DMS 273 treated with DMSO at 0.1 percent for 48 hours (cell line): ENCODE measurements around the gene CXCR1.
"Not testable (repeated sequence)": the region's sequence is repeated elsewhere in the genome, so short reads cannot be mapped to it uniquely, and the experiment has no call there.

ENCODE experiments used
- DNase-seq: peaks from one replicate; lab custom pipeline; 2025; lab: John Stamatoyannopoulos, UW

CXCR1 gene

GRCh38 chr2:218161644-218162043 is 5.1 kb downstream of the CXCR1 start:
- no peak for DNase-seq

DNA sequence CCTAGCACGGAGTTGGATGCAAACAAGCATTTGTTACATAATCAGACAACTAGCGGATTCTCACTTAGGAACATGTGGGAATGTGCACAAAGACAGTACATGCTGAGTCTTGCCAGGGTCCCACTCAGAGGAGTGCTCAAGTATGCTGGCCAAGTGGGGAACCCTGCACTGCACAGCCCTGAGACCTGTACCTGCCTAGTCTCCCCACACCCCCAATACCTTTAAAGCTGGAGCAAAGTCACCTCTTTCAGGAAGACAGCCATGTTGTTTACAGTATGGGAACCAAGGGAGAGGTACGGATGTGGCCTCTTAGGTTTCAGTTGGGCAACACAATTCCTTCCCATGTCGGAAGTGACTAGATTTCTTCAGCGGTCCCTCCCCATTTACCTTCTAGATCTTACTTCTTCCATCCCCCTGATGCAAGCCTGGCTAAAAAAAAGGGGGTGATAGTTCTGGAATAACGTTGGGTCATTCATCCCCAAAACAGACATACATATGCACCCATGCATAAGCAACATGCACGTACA is 10.7 kb downstream of the CXCR1 start:
- DNase-seq = no peak

DNA sequence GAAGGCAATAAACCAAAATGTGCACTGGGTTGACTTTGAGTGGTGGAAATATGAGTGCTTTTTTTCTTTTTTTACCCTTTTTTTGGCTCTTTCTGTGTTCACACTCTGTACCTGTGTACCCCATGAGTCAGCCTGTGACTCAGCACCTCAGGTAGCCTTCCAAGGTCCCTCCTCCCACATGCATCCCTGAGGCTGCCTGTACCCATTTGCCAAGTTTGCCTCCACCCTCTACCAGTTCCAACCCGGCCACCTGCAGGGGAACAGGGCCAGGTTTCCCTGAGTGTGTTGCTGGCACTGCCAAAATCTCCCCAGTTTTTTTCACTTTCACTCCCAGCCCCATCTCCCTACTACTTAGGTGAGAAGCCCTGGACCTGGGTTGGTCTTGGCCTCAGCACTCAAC is 14.0 kb downstream of the CXCR1 start:
- DNase-seq = no peak

DNA sequence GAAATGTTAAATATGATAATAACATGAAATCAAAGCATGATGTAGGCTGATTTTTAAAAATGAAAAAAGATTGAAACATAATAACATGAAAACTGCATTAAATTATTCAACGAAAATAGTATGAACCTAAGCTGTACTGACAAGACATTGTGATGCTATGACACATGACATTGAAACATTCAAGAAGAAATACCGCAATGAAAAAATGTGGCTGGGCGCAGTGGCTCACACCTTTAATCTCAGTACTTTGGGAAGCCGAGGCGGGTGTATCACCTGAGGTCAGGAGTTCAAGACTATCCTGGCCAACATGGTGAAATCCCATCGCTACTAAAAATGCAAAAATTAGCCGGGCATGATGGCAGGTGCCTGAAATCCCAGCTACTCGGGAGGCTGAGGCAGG is 14.6 kb downstream of the CXCR1 start:
- no peak for DNase-seq

DNA sequence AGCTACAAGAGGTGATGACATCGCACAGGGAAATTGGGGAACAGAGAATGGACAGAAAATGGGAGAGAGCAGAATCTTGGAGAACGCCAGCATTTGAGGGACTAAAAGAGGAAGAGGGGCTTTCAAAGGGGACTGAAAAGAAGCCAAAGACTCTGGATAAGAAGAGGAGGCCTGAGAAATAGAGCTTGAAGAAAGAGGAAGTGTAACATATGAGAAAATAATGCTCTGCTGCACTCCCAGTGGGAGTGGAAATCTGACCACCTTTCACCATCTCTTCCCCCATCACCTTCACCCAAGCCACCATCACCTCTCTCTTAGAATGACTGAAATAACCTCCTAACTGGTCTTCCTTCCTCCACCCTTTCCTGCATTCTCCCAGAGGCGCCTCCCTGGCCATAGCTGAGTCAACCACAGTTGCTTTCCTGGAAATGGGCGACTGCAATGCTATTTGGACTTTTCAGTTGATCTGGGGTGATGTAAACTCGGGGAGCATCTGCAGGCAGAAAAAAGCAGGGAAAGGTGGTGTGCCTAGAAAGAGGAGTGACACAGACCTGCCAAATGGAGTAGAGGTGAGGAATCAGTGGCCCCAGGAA is 16.8 kb downstream of the CXCR1 start:
- no peak for DNase-seq

DNA sequence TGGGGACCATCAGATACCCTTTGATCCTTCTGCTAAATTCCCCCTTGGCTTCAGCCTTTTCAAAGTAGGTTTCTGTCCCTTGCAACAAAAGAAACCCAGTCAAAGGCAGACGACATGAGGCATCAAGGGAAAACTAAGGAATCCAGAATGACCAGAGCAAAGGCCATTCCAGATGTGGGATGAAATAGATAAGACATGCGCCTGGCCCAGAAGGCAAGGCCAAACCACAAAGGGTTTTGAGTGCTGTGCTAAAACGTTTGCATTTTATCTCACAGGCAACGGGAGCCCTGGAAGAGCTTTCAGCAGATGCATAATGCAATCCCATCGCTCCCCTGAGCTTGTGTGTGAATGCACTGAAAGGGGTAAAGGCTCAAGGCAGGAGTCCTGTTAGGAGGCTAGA is 17.7 kb downstream of the CXCR1 start:
- no peak for DNase-seq

DNA sequence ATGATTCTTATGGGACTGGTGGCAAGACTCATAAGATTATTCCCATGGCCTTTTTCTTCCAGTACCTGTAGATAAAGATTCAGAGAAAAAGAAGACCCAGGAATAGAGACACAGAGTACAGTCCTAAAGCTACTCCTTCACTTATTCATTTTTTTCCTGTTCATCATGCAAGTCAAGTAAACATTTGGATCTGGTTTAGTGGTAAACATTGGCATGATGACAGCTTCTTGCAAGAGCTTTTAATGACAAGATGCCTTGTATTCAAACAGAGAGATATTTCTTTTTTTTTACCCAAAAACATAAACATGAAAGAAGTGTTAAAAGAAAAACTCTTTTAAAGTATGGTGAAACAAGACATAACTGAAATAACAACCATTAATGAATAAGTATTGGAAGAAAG is 20.7 kb downstream of the CXCR1 start:
- no peak for DNase-seq

DNA sequence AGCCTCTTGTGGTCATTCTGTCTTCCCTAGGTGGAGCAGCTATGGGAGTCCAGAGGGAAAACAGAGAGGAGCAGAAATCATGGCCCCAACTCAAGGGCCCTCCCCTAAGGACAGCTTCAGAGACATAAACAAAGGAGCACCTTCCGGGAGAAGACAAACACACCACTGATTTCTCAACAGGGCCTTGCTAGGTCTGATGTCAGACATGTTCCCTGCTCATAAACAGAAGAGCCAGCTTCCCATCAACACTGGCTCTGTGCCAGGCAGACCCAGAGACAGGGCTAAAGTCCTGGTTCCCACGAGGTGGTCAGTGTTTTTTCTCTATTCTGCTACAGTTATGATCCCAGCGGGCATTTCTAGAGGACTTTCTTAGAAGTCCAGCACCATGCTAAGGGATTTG is 21.6 kb downstream of the CXCR1 start:
- no peak for DNase-seq

DNA sequence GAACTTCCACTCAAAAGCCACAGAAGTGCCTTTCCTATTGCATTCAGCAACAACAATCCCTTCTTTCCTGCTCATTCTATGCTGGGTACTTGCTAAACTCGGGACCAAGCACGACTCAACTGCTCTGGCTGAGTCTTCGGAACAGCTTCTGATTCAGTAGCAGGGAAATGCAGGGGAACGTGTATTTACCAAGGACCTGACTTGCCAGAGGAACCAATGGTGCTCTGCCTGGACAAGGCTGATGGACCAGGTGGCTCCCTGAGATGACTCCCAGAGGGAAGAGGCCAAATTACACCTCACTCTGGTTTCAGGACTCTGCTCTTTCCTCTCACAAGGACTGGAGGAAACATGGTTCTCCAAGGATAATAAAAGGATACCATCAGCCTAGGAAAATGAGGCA is 28.7 kb downstream of the CXCR1 start:
- DNase-seq = no peak

GRCh38 chr2:218137514-218137913 is 29.2 kb downstream of the CXCR1 start:
- no peak for DNase-seq

GRCh38 chr2:218130822-218131221 is 35.9 kb downstream of the CXCR1 start:
- DNase-seq = no peak

- no peak for DNase-seq
These were observed 36.4 kb downstream of the CXCR1 start for GRCh38 chr2:218130377-218130776.

DNA sequence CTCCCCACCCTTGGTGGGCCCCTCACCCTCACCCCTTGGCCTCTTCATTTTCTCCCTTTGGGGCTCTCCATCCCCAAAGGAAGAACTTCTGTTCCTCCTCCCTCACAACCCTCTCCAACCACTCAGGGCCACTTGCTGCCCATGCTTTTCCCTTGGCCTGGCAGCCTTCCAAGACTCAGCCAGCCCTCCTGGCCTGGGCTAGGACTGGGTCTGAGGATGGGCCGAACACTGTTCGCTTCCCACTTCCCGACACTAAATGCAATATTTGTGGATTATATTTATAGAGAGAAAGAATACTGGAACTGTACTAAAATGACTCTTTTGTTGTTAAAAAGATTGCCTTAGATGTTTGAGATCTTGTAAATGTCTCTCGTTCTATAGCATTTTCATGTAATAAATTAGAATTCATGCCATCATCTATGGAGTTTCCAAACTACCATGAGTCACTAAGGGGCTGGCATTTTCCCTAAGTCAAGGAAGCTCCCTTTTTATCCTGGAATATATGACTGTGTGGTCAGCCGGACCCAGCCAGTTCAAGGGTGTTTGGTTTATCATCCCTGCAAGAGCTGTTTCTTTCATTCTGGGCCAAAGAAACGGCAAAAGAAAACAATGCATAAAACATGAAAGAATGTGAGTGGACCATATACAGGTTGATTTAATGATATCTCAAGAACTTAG is 37.2 kb downstream of the CXCR1 start:
- no peak for DNase-seq

- DNase-seq = no peak
These were observed 37.8 kb downstream of the CXCR1 start for GRCh38 chr2:218128781-218129457.

DNA sequence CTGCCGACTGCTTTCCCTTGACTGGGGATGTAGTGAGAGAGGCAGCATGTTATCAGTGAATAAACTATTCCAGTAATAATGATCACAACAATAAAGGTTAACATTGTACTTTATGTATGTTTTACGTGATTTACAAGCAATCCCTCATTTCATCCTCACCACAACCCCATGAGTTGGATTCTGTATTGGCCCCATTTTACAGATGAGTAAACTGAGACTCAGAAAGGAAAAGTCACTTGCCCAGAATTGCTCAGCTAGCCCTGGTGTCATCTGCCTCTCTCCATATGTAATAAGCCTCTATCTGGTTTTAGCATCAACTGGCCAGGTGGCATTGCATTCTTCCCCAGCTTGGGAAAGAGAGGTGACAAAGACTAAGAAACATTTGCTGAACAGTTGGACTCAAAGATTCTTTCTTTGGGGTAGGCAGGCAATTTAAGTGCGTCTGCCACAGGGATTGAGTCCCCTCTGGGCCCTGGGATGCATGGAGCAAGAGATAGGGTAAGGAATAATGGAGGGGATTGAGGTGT is 38.8 kb downstream of the CXCR1 start:
- DNase-seq = no peak

GRCh38 chr2:218125626-218126080 is 41.1 kb downstream of the CXCR1 start, which contains the start of gene CXCR2:
Gene CXCR2 (plus strand): TSS chr2:218126028. CDS start chr2:218134802, 8,774 bp downstream.
- no peak for DNase-seq

DNA sequence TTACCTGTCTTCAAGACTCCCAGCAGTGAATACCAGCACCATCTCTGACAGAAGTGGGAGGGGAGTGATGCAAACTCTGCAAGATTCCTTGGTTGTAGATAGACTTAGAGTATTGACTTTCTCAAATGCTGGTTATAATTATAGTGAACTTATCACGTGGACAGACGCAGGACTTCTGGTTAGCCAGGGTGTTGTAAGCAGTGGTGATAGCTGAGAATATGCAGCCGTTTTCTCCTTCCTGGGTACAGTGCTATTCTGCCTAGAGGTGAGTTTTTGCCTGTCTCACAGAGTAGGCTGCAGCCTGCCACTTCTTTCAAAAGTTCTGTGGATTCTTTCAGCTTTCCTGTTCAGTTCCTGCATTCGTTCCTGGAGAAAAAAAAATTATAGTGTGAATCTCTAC is 41.7 kb downstream of the CXCR1 start:
- no peak for DNase-seq

- DNase-seq = no peak
These were observed 42.8 kb downstream of the CXCR1 start for GRCh38 chr2:218123986-218124385.

- not testable (repeated sequence) for DNase-seq
These were observed 44.5 kb downstream of the CXCR1 start for GRCh38 chr2:218122286-218122685.

DNA sequence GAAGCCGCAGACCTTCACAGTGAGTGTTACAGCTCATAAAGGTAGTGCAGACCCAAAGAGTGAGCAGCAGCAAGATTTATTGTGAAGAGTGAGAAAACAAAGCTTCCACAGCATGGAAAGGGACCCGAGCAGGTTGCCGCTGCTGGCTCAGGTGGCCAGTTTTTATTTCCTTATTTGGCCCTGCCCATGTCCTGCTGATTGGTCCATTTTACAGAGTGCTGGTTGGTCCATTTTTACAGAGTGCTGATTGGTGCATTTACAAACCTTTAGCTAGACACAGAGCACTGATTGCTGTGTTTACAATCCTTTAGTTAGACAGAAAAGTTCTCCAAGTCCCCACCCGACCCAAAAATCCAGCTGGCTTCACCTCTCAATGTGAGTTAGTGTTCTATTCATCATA is 45.0 kb downstream of the CXCR1 start:
- DNase-seq = not testable (repeated sequence)
